Measurements from ENCODE around the gene ULK3. TPM values are rescaled to one million over a fixed set of nuclear protein-coding genes. Genes with fewer than 3 reads are reported as not detected.

Gene ULK3
- total and polyA plus RNA-seq, 2 of the 4 experiments (the other 2 are of a cell fraction): 11.8 to 22.7 TPM

- CTCF ChIA-PET: no interaction called here
Observed at GRCh38 chr15:74820056-74820455, 22.9 kb downstream of the ULK3 start.

More at GRCh38 chr15:74820056-74820455, 22.9 kb downstream of the ULK3 start:
- no peak overlapping the region for H2BK20ac ChIP-seq (ENCODE audit: low read depth, low read length)
- H3K9me1 ChIP-seq (ENCODE audit: insufficient read depth, low read length): 0 out of 2 replicates have a peak, but pooled peaks cover 4% of the 10 kb centered on the region
- dilution Hi-C loops (cut with HindIII; ENCODE audit: low sequenced_read_pairs, unreplicated experiment): no loop called here
- TF ChIP-seq USF2 (IDR thresholded peaks at IDR 0.05; ENCODE audit: low read depth, low read length): no peak
- TF ChIP-seq BHLHE40 (IDR thresholded peaks at IDR 0.05; ENCODE audit: low read depth, low read length): no peak
- no peak for TF ChIP-seq POLR2A (IDR thresholded peaks at IDR 0.05; ENCODE audit: low read depth, low read length)
- TF ChIP-seq MAZ (IDR thresholded peaks at IDR 0.05; ENCODE audit: borderline replicate concordance, low read depth, low read length): no peak
- TF ChIP-seq CHD1 (IDR thresholded peaks at IDR 0.05; ENCODE audit: low read depth, low read length): no peak
- TF ChIP-seq RCOR1 (IDR thresholded peaks at IDR 0.05; ENCODE audit: insufficient replicate concordance, low read length): no peak
- no peak for TF ChIP-seq RAD21 (IDR thresholded peaks at IDR 0.05; ENCODE audit: low read length)
- no peak for TF ChIP-seq RFX5 (IDR thresholded peaks at IDR 0.05; ENCODE audit: low read depth, low read length)
- TF ChIP-seq SMC3 (IDR thresholded peaks at IDR 0.05; ENCODE audit: low read depth, low read length): no peak
- TF ChIP-seq MXI1 (IDR thresholded peaks at IDR 0.05; ENCODE audit: borderline replicate concordance, low read depth, low read length): no peak
- no peak for TF ChIP-seq ELK1 (IDR thresholded peaks at IDR 0.05; ENCODE audit: borderline replicate concordance, low read depth, low read length)
- TF ChIP-seq NFE2L2 (IDR thresholded peaks at IDR 0.05; ENCODE audit: low read depth, low read length): no peak
- TF ChIP-seq MAFK (IDR thresholded peaks at IDR 0.05; ENCODE audit: low read depth, low read length): no peak
- TF ChIP-seq FOS (IDR thresholded peaks at IDR 0.05; ENCODE audit: low read depth, low read length): no peak
- TF ChIP-seq CEBPB (IDR thresholded peaks at IDR 0.05; ENCODE audit: low read depth, low read length): no peak
- TF ChIP-seq CTCF (conservative IDR thresholded peaks at IDR 0.05; ENCODE audit: low read depth, low read length): no peak
- no peak overlapping the region for H3K14ac ChIP-seq (replicated peaks; ENCODE audit: low read depth, low read length)
- no peak overlapping the region for H2BK120ac ChIP-seq (ENCODE audit: low read depth, low read length)
- no peaks in the 10 kb centered on the region for H3K9me3 ChIP-seq (ENCODE audit: control insufficient read depth, insufficient read depth, low read length)
- no peak overlapping the region for H4K5ac ChIP-seq (ENCODE audit: low read depth, low read length)
- no peak overlapping the region for H4K91ac ChIP-seq (ENCODE audit: insufficient read depth, low read depth, low read length)
- no peak overlapping the region for H3K9ac ChIP-seq (ENCODE audit: low read depth, low read length)
- H2AK5ac ChIP-seq (ENCODE audit: low read depth, low read length): no peak overlapping the region
- H3K18ac ChIP-seq (ENCODE audit: low read depth, low read length): no peak overlapping the region
- POLR2A ChIA-PET (ENCODE audit: unreplicated experiment): no interaction called here
- no peak overlapping the region for H2AK9ac ChIP-seq (replicated peaks; ENCODE audit: low read depth, low read length, poor library complexity)
- H2AFZ ChIP-seq (replicated peaks; ENCODE audit: low read length, poor library complexity): no peak overlapping the region
- H2BK15ac ChIP-seq (ENCODE audit: low read depth, low read length): no peak overlapping the region
- H3K4me2 ChIP-seq (ENCODE audit: low read depth, low read length): no peak overlapping the region
- H3K4me1 ChIP-seq (ENCODE audit: control insufficient read depth, insufficient read depth, low read length): no peaks in the 10 kb centered on the region
- no peak overlapping the region for H2BK5ac ChIP-seq (ENCODE audit: low read depth, low read length, poor library complexity, severe bottlenecking)
- no peak for ATAC-seq (ENCODE audit: low read depth)
- DNase-seq: no peak
- H3K23ac ChIP-seq (ENCODE audit: low read depth, low read length): no peak overlapping the region
- H3K27ac ChIP-seq (ENCODE audit: insufficient read depth, low read length): no peak overlapping the region
- no TSS peak for BruUV-seq (replicated peaks)
- H3K4ac ChIP-seq (ENCODE audit: low read depth, low read length): no peak overlapping the region
- in situ Hi-C loops (cut with MboI; ENCODE audit: low sequenced_read_pairs): no loop called here
- peaks cover 4% of the 10 kb centered on the region; the same call in 1 of the 2 replicates for H4K20me1 ChIP-seq (ENCODE audit: insufficient read depth, low read length)
- no peak overlapping the region for H3K4me3 ChIP-seq (ENCODE audit: insufficient read depth, low read depth, low read length)
- no peak overlapping the region for H3K56ac ChIP-seq (ENCODE audit: extremely low read depth, insufficient read depth, low read length)
- intact Hi-C loops (cut with micrococcal nuclease): no loop called here
- H3K36me3 ChIP-seq (ENCODE audit: control insufficient read depth, insufficient read depth, low read length): no peaks in the 10 kb centered on the region
- no peak overlapping the region for H4K8ac ChIP-seq (ENCODE audit: low read depth in 2 of 2, low read length in 2 of 2)
- WGBS, 2 experiments (ENCODE audit: extremely low coverage in 2 of 2, insufficient read length in 1 of 2): 79% methylated on average over 2 of the region's 5 CpGs; no CpG with 5 or more reads in 1 of the 2 experiments
- H3K27me3 ChIP-seq (ENCODE audit: control insufficient read depth, insufficient read depth, low read length): peaks cover 39% of the 10 kb centered on the region
- H3K79me1 ChIP-seq (ENCODE audit: low read depth in 1 of 2, low read length in 2 of 2): no peaks in the 10 kb centered on the region

Measured in IMR-90 (cell line).